GM18526 (cell line): ENCODE measurements around the gene RAMP3.

Source experiments
- POLR2A ChIP-seq: IDR thresholded peaks from 3 replicates; pipeline ENCODE4 v1.6.1; 2011; ENCODE audit not compliant: insufficient read length; ENCODE audit errors: extremely low read depth

The RAMP3 gene

DNA sequence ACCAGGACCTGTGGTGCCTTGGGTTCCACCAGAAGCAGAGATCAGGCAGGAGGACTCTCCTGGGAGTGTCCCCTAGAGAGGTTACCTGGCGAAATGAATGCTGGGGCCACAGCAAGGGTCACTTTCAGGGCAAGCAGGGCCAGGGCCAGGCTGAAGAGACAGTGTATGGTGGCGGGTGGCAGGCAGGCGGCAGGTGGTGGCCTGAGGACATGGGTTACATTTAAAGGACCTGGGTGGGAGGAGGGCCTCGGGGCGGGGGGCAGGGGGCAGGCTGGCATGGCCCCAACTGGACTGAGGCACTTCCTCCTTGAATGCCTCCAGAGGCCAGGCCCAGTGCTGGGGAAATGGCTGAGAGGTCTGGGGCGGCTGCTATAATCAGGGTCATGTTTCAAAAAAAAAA is 31.4 kb upstream of the RAMP3 start:
- TF ChIP-seq POLR2A, result no peak

DNA sequence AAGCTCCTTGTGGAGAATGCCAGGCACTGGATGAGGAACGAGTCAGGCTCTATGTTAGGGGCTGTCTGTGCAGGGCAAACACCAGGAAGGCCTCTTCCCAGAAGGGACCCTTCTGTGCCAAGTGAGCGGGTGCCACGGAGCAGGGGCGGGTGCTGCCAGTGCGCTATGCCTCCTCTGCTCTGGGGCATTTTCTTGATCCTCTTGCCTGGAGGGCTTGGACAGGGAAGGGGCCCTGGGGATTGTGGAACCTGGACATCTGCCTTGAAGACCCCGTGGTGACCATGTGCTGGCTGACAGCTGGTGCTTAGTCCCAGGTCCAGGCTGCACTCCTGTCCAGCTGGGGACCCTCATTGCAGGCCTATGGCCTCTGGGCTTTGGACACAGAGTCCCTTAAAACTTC is 30.7 kb upstream of the RAMP3 start:
- TF ChIP-seq POLR2A, result no peak

DNA sequence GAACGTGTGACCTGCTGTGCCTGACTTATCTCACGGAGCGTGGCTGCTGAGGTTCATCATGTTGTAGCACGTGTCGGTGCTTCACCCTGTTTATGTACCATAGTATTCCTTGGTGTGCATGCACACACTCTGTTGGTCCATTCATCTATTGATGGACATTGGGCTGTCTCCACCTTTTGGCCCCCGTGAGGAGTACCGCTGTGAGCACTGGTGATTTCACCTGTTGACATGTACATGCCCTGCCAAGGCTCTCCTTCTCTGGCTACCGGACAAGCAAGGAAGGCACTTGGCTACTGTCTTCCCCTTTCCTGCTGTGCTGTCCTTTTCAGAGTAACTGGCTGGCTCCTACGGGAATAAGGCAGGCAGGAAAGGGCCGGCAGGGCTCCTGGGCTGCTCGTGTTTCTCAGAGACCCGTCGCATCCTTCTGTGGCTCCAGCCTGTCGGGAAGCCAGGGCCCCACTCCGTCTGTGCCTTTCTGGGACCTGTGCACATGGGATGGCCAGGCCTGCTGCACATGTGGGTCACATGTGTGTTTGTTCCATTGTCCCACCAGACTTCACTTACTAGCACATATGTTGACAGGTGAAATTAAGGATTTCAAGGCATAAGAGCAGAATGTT is 28.3 kb upstream of the RAMP3 start:
- no peak for TF ChIP-seq POLR2A

DNA sequence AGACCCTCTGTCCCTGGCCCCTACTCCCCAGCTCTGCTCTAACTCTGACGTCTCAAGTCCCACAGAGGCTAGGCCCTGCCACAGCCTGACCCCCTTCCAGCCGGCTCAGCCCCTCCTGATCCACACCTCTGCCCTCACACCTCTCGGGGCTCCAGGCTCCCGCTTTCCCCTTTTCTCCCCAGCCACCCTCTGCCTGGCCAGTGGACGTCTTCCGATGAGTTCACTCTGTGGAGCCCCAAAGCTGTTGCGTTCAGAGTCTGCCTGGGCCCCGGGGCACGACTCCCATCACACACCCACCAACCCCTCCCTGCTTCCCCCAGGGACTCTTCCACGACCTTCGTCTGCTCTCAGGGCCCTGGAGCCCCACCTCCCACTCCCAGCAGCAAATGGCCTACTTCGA is 27.7 kb upstream of the RAMP3 start:
- TF ChIP-seq POLR2A, result no peak

DNA sequence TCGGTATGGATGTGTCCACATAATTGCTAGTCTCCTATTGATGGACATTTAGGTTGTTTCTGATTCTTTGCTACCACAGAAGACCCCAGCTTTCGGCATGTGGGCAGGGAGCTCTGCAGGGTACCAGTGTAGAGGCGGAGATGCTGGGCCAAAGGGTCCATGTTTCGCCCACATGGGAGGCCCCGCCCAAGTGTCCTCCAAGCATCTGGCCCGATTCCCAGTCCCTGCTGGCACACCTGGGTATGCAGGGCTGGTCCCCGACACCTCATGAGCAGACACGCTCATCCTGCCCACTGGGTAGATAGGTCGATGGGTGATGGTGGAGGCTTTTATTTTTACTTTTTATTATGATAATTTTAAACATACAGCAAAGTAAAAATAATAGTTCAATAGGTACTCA is 26.7 kb upstream of the RAMP3 start:
- TF ChIP-seq POLR2A, result no peak

DNA sequence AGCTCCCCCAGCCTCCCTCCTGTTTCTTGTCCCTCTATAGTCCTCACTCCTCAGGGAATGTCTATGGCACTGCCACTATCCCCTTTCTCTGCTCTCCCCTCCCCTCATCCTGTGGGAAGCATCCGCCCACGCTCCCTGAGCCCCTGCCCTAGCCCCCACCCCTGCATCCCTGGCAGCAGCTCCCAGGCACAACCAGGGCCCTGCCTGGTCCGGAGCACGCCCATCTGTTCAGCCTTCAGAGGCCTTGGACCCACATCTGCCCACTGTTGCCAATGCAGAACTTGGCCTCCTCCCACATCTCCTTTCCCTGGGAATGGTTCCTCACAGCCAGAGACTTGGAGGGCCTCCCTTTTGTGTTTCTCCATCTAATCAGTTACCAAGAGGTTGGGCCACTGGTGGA is 25.7 kb upstream of the RAMP3 start:
- no peak for TF ChIP-seq POLR2A

DNA sequence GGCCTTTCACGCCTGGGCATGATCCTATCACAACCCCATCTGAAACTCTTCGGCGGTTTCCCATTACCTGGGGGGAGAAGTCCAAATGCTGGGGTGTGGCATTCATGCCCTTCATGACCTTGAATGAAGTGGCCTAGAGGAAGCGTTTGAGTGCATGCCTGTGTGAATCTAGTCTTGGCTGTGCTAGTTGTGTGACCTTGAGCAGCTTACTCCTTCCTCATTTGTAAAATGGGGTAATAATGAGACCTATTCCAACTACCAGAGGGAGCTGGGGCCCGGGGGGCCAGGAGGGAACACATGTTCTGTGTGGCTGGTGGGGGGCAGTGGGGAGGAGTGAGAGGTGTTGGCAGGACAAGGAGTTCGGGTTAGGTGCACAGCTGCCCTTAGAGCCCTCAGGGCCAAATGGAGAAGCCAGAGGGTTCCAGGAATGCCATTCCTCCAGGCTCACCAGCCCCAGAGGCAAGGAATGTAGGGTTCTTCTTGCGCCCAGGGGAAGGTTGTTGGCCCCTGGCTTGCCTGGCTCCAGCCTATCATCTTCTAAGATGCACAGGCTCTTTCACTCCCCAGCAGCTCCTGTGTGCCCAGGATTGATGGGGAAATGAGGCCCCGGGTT is 24.8 kb upstream of the RAMP3 start:
- TF ChIP-seq POLR2A, result no peak

DNA sequence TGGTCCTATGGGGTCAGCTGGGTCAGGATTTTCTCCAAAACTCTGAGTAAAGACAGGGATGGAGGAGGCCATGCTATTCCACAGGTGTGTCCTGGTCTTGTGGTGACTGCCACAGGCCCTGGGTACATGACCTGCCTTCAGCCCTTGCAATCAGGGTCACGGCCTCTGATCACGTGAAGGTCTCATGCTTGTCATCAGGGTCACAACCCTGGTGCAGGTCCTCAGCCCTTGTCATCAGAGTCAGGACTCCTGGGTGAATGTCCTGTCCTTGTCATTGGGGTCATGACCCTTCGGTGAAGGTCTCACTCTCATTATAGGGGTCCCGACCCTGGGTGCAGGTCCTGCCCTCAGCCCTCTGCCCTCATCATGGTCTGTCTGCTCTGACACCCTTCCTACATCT is 24.2 kb upstream of the RAMP3 start:
- no peak for TF ChIP-seq POLR2A

DNA sequence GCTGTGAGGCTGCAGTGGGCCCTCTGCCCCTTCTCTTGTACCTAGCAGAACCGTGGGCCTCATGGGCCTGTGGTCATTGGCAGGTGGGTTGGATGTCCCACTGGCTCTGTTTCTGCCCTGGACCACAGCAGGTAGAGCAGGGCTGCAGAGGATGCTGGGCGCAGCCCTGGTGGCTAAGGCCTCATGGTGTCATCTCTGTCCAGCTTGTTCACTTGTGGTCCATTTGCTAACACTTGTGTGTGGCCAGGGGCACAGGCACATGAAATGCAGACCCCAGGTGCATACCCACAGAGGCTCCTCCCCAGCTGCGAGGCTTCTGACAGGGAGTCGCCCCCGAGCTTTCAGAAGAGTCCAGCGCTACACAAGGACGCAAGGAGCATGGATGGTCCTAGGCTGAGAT is 23.7 kb upstream of the RAMP3 start:
- no peak for TF ChIP-seq POLR2A

DNA sequence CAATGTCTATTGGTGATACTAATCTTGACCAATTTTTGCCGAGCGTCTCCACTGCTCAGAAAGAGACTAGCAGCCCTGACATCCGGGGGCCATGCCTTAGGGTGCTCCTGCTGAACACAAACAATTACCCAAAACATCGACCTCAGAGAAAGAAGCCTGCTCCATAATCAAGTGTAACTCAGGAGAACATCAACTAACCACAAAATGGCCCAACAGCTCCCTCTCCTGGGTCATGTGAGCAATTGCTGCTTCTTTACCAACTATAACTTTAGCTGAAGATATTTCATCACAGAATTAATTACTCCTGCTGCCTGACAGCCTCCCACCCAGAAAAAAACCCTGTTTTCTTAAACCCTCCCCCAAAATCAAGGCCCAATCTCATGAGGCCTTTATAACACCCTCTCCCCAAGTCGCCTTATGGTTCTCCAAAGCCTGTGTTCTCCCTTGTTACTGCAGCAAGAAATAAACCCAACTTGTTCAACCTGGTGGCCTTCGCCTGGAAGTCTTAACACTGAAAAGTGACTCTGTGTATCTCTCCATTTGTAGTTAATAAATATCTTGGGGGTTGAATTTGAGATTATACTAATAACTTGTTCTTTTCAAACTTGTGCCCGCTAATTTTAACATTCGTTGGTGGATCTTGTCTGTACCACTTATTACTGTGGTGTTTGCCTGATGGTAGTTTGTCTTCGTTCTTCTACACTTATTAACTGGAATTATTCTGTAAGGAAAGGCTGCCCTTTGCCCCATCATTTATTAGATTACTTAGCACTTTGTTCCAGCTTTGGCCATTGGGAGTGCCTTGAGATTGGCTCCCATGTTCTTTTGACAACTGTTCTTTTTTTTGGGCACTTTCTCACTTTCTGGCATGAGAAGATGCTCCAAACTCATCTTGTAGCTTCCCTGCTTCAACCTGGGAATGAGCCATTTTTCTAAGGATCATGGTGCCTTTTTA is 21.2 kb upstream of the RAMP3 start:
- TF ChIP-seq POLR2A, result no peak

DNA sequence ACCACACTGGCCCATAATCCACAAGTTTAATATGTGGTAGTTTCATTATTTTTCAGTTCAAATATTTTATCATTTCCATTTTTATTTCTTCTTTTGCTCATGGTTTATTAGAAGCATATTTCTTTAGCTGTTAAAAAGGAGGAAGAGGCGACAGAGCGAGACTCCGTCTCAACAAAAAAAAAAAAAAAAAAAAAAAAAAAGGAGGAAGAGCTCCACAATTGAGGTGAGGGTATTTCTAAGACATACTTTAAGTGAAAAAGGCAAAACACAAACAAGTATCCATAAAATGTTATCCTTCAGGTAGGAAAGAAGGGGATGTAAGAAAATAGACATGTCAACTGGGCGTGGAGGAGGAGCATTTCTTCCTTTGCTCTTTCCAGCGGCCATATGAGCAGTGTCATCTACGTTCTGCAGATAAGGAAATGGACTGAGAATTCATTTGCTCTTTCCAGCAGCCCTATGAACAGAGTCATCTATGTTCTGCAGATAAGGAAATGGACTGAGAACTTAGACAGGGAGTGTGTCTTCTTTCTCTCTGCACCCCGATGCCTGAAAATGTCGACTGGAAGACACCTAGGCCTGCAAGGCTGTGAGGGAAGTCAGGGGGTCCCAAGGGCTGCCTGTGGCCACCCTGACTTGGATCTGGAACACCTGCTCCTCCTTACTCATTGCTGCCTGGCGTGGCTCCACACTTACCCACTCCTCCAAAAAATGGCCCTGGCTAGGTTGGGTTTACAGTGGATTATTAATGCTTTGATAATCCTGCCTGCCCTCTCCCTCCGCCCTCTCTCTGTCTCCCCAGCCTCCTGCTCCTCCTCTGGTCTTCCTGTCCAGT is 18.9 kb upstream of the RAMP3 start:
- no peak for TF ChIP-seq POLR2A

DNA sequence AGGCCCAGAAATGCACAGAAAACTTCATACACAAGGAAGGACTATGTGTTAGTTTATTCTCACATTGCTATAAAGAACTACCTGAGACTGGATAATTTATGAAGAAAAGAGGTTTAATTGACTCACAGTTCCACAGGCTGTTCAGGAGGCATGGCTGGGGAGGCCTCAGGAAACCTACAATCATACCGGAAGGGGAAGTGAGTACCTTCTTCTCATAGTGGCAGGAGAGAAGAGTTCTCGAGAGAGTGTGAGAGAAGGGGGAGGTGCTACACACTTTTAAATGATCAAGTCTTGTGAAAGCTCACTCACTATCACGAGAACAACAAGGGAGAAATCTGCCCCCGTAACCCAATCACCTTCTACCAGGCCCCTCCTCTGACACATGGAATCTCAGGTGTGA is 16.8 kb upstream of the RAMP3 start:
- TF ChIP-seq POLR2A, result no peak

DNA sequence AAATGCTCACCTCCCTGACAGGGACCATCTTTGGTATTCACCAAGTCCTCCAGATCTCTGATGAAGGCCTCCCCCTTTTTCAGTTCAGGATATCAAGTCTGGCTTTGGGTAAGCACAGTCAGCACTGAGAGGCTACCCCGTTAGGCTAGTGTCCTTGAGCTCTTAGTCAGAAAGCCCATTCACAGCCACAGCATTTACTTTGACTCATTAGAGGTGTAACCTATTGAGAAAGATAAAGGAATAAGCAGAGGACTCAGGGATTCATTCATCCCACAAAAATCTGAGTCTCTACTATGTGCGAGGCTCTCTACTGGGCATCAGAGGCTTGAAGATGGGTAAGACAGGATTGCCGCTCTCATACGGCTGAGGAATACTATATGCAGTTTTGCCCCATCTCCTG is 14.0 kb upstream of the RAMP3 start:
- TF ChIP-seq POLR2A, result no peak

DNA sequence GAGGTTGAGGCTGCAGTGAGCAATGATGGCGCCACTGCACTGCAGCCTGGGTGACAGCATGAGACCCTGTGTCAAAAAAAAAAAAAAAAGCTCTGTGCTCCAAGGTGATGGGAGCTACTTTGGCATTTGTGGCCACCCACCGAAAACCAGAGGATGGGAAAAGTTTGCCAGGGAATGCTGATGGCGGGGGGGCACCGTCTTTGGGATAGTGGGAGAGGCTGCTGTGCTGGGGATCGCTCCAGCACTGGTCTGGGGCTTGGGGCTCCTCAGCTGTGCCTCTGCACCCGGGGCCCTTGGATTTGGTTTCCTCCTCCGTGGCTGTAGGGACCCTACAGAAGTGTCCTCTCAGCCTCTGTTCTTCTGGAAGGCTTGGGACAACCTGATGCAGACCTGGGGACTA is 11.7 kb upstream of the RAMP3 start:
- no peak for TF ChIP-seq POLR2A
